Bronchial epithelial cell (primary cell): Measurements from ENCODE around the gene GABRR2. TPM values are rescaled to one million over a fixed set of nuclear protein-coding genes. Genes with fewer than 3 reads are reported as not detected.

ENCODE experiments used
- DNase-seq: peaks from one replicate; pipeline ENCODE4 v3.0.0-alpha.2; 2010; ENCODE audit warnings: low read depth
- FAIRE-seq: peaks from 2 replicates; lab custom pipeline; 2011; peaks lifted over from hg19 to GRCh38; lab: Jason Lieb, UNC
- H3K27me3 ChIP-seq: 2 replicates; pipeline ENCODE4 v1.5.1; 2011; ENCODE audit warnings: low read length; ENCODE audit not compliant: control insufficient read depth, insufficient read depth
- H3K36me3 ChIP-seq: 2 replicates; pipeline ENCODE4 v1.5.1; 2011; ENCODE audit warnings: low read length; ENCODE audit not compliant: control insufficient read depth, insufficient read depth
- H3K4me3 ChIP-seq: 2 replicates; pipeline ENCODE4 v1.5.1; 2011; ENCODE audit warnings: mild to moderate bottlenecking, low read depth, low read length, control low read depth
- CTCF ChIP-seq: IDR thresholded peaks from 2 replicates; pipeline ENCODE4 v1.5.1; 2011; ENCODE audit warnings: mild to moderate bottlenecking, moderate library complexity, low read length, control low read depth, inconsistent platforms; ENCODE audit not compliant: insufficient read depth, severe bottlenecking
- total RNA-seq: library from RNA; depleted of rRNA; stranded (reverse); fragments of >200 nt; gene quantifications from 2 replicates; pipeline ENCODE4 v1.2.1, GENCODE V29; 2014

Gene GABRR2
- total RNA-seq, 1 donor from 2014 or later = under 0.01 TPM

GRCh38 chr6:89251976-89252375 is 63.1 kb downstream of the GABRR2 start:
- no peak for TF ChIP-seq CTCF
- Histone ChIP-seq H3K4me3 (no peak overlapping the region), H3K27me3 (peaks cover 3% of the 10 kb centered on the region), H3K36me3 (no peaks in the 10 kb centered on the region)
- FAIRE-seq (no peak), DNase-seq (no peak)

GRCh38 chr6:89251170-89251569 is 63.9 kb downstream of the GABRR2 start:
- H3K36me3 ChIP-seq = no peaks in the 10 kb centered on the region
- peaks cover 3% of the 10 kb centered on the region for H3K27me3 ChIP-seq
- FAIRE-seq = no peak
- H3K4me3 ChIP-seq = no peak overlapping the region
- DNase-seq = peak; percentile 28
- TF ChIP-seq CTCF = no peak

GRCh38 chr6:89250239-89250638 is 64.9 kb downstream of the GABRR2 start:
- no peak for TF ChIP-seq CTCF
- DNase-seq (no peak), FAIRE-seq (no peak)
- no peaks in the 10 kb centered on the region for H3K36me3 ChIP-seq
- no peak overlapping the region for H3K4me3 ChIP-seq
- peaks cover 3% of the 10 kb centered on the region for H3K27me3 ChIP-seq

GRCh38 chr6:89244241-89244985 is 70.7 kb downstream of the GABRR2 start:
- peaks cover 3% of the 10 kb centered on the region for H3K27me3 ChIP-seq
- TF ChIP-seq CTCF = no peak
- FAIRE-seq (no peak), DNase-seq (no peak)
- no peak overlapping the region for H3K4me3 ChIP-seq
- no peaks in the 10 kb centered on the region for H3K36me3 ChIP-seq

- TF ChIP-seq CTCF = no peak
- Histone ChIP-seq H3K4me3 (no peak overlapping the region), H3K36me3 (no peaks in the 10 kb centered on the region), H3K27me3 (peaks cover 3% of the 10 kb centered on the region)
- no peak for DNase-seq
- no peak for FAIRE-seq
Measured at GRCh38 chr6:89243331-89243629, 71.8 kb downstream of the GABRR2 start.
